SK-N-SH (cell line): ENCODE results near the gene CEP70. TPM values are rescaled to one million over a fixed set of nuclear protein-coding genes. Genes with fewer than 3 reads are reported as not detected.

Source experiments
- CTCF ChIA-PET: fragments of 300-600, 350-600 bp; formaldehyde crosslinking; extraction: SDS; loops from one replicate; lab custom pipeline; 2021; lab: Yijun Ruan, JAX
- POLR2A ChIA-PET: fragments of 350-600 bp; sonication (Branson Sonifier 250); formaldehyde crosslinking; extraction: SDS; loops from one replicate; lab custom pipeline; 2020; ENCODE audit warnings: antibody characterized with exemption, inconsistent platforms; lab: Yijun Ruan, JAX
- DNase-seq: peaks from one replicate; pipeline ENCODE4 v3.0.0; 2012
- H2AFZ ChIP-seq: fragments of 200-600 bp; sonication (generic); 2 replicates; pipeline ENCODE4 v1.8.1; 2016; ENCODE audit warnings: antibody characterized with exemption, mild to moderate bottlenecking, low read depth
- H3F3A ChIP-seq: fragments of 200-600 bp; sonication (generic); replicated peaks from 2 replicates; pipeline ENCODE3; 2016; ENCODE audit warnings: antibody characterized with exemption, mild to moderate bottlenecking; ENCODE audit not compliant: insufficient read depth
- H3K27ac ChIP-seq, 2 experiments: fragments of 200-500 bp in 1 of 2; fragments of 200-600 bp in 1 of 2; sonication (Bioruptor generic) in 1 of 2; sonication (generic), shearing (Covaris generic) in 1 of 2; 2 replicates each; pipeline versions ENCODE4 v1.5.1 to v1.6.1; 2014 to 2016; ENCODE audit warnings: low read depth in 2 of 2, inconsistent platforms in 1 of 2, low read length in 1 of 2, mild to moderate bottlenecking in 1 of 2, mixed read lengths in 1 of 2
- H3K27me3 ChIP-seq: fragments of 200-600 bp; sonication (generic), shearing (Covaris generic); 2 replicates; pipeline ENCODE4 v1.6.1; 2016; ENCODE audit warnings: mixed run types; ENCODE audit not compliant: insufficient read depth
- H3K36me3 ChIP-seq, 2 experiments: fragments of 200-500 bp in 1 of 2; fragments of 200-600 bp in 1 of 2; sonication (Bioruptor generic) in 1 of 2; sonication (generic) in 1 of 2; replicated peaks in 1 of 2; 2 replicates each; pipeline versions ENCODE3 to v1.5.1; 2014 to 2016; ENCODE audit warnings: low read length in 1 of 2, mild to moderate bottlenecking in 1 of 2; ENCODE audit not compliant: insufficient read depth in 2 of 2, control insufficient read depth in 1 of 2
- H3K4me1 ChIP-seq, 2 experiments: fragments of 200-500 bp in 1 of 2; fragments of 200-600 bp in 1 of 2; sonication (Bioruptor generic) in 1 of 2; sonication (generic), shearing (Covaris generic) in 1 of 2; 2 replicates each; pipeline versions ENCODE4 v1.5.1 to v1.6.1; 2014 to 2016; ENCODE audit warnings: low read depth in 1 of 2, low read length in 1 of 2, mixed run types in 1 of 2; ENCODE audit not compliant: insufficient read depth in 2 of 2, control insufficient read depth in 1 of 2
- H3K4me2 ChIP-seq: fragments of 200-600 bp; sonication (generic), shearing (Covaris generic); 2 replicates; pipeline ENCODE4 v1.6.1; 2017; ENCODE audit warnings: mixed run types
- H3K4me3 ChIP-seq, 2 experiments: fragments of 200-500 bp in 1 of 2; fragments of 200-600 bp in 1 of 2; sonication (Bioruptor generic) in 1 of 2; sonication (generic), shearing (Covaris generic) in 1 of 2; 2 replicates each; pipeline versions ENCODE4 v1.5.1 to v1.8.1; 2014 to 2016; ENCODE audit warnings: low read depth in 2 of 2, inconsistent platforms in 1 of 2, low read length in 1 of 2, mild to moderate bottlenecking in 1 of 2, mixed read lengths in 1 of 2, moderate library complexity in 1 of 2
- H3K79me2 ChIP-seq: fragments of 200-600 bp; sonication (generic); 2 replicates; pipeline ENCODE4 v1.8.1; 2017; ENCODE audit warnings: mild to moderate bottlenecking; ENCODE audit not compliant: insufficient read depth
- H3K9ac ChIP-seq: fragments of 200-600 bp; sonication (generic); 2 replicates; pipeline ENCODE4 v1.6.1; 2017; ENCODE audit warnings: mixed run types
- H3K9me2 ChIP-seq: fragments of 200-600 bp; sonication (generic); 2 replicates; pipeline ENCODE4 v1.6.1; 2017; ENCODE audit warnings: mixed run types
- H3K9me3 ChIP-seq: fragments of 200-600 bp; sonication (generic); 2 replicates; pipeline ENCODE4 v1.6.1; 2017; ENCODE audit warnings: mixed run types, mild to moderate bottlenecking, moderate library complexity
- H4K20me1 ChIP-seq: fragments of 200-600 bp; sonication (generic); 2 replicates; pipeline ENCODE4 v1.6.1; 2017; ENCODE audit warnings: mild to moderate bottlenecking, mixed run types; ENCODE audit not compliant: insufficient read depth
- CHD2 ChIP-seq: fragments of 150-350 bp; IDR thresholded peaks from 2 replicates; pipeline ENCODE4 v1.6.1; 2018; ENCODE audit warnings: low read length; ENCODE audit not compliant: partially characterized antibody
- ELF1 ChIP-seq: IDR thresholded peaks from 2 replicates; pipeline ENCODE4 v1.4.0; 2012
- EP300 ChIP-seq, 2 experiments: IDR thresholded peaks; 2 replicates each; pipeline versions ENCODE4 v1.4.0 to v1.6.1; 2012; ENCODE audit warnings: borderline replicate concordance in 1 of 2, low read depth in 1 of 2, low read length in 1 of 2
- EZH2phosphoT487 ChIP-seq: fragments of 200-600 bp; sonication (generic); IDR thresholded peaks from 2 replicates; pipeline ENCODE4 v1.6.1; 2017; ENCODE audit warnings: low read depth, mixed run types, mild to moderate bottlenecking, antibody characterized with exemption, moderate library complexity, borderline replicate concordance
- FOSL2 ChIP-seq: IDR thresholded peaks from 2 replicates; pipeline ENCODE4 v1.4.0; 2012; ENCODE audit warnings: low read depth, mild to moderate bottlenecking, moderate library complexity, borderline replicate concordance
- FOXJ3 ChIP-seq: sonication (generic); formaldehyde crosslinking; IDR thresholded peaks from 2 replicates; pipeline ENCODE4 v1.5.1; 2020; ENCODE audit warnings: mild to moderate bottlenecking, missing genetic modification reagents
- FOXM1 ChIP-seq: IDR thresholded peaks from 2 replicates; pipeline ENCODE4 v1.4.0; 2012; ENCODE audit warnings: low read depth, mild to moderate bottlenecking
- MEF2A ChIP-seq: IDR thresholded peaks from 2 replicates; pipeline ENCODE4 v1.4.0; 2012; ENCODE audit warnings: low read depth, borderline replicate concordance
- NRF1 ChIP-seq: IDR thresholded peaks from 2 replicates; pipeline ENCODE4 v1.6.1; 2012; ENCODE audit warnings: low read depth, mild to moderate bottlenecking, low read length
- PBX3 ChIP-seq: IDR thresholded peaks from 2 replicates; pipeline ENCODE4; 2012
- POLR2AphosphoS5 ChIP-seq: IDR thresholded peaks from 2 replicates; pipeline ENCODE4 v1.6.1; 2012; ENCODE audit warnings: low read depth, low read length
- RAD21 ChIP-seq: IDR thresholded peaks from 2 replicates; pipeline ENCODE4 v1.6.1; 2012; ENCODE audit warnings: mild to moderate bottlenecking, low read length
- REST ChIP-seq: IDR thresholded peaks from 2 replicates; pipeline ENCODE4 v1.6.1; 2012; ENCODE audit warnings: mild to moderate bottlenecking, low read depth, low read length, moderate library complexity
- RFX5 ChIP-seq: IDR thresholded peaks from 2 replicates; pipeline ENCODE4 v1.6.1; 2012; ENCODE audit warnings: mild to moderate bottlenecking, improper control_type of control experiment, low read length
- SIN3A ChIP-seq: IDR thresholded peaks from 2 replicates; pipeline ENCODE4 v1.6.1; 2012; ENCODE audit warnings: low read depth, mild to moderate bottlenecking, low read length, moderate library complexity, borderline replicate concordance
- TAF1 ChIP-seq: IDR thresholded peaks from 2 replicates; pipeline ENCODE4 v1.6.1; 2012; ENCODE audit warnings: low read depth, mild to moderate bottlenecking, low read length, moderate library complexity, borderline replicate concordance
- TCF12 ChIP-seq: IDR thresholded peaks from 2 replicates; pipeline ENCODE4 v1.4.0; 2012
- USF1 ChIP-seq: IDR thresholded peaks from 2 replicates; pipeline ENCODE4 v1.4.0; 2012; ENCODE audit warnings: low read depth, borderline replicate concordance
- USF2 ChIP-seq: fragments of 150-350 bp; IDR thresholded peaks from 2 replicates; pipeline ENCODE4 v1.6.1; 2017; ENCODE audit warnings: antibody characterized with exemption, low read length, low read depth, borderline replicate concordance
- ZBTB33 ChIP-seq: IDR thresholded peaks from 2 replicates; pipeline ENCODE4 v1.4.0; 2012; ENCODE audit warnings: low read depth, borderline replicate concordance
- WGBS: methylation state at CpG from one replicate; pipeline ENCODE4 v1.1.6; 2017; ENCODE audit warnings: low lambda C conversion rate; 5-methylcytosine and 5-hydroxymethylcytosine counted together
- polyA plus RNA-seq, 3 experiments: library from polyadenylated mRNA; depleted of rRNA; stranded (reverse); fragments of >200 nt; gene quantifications; 2 replicates each; pipeline ENCODE4 v1.2.3, GENCODE V29; 2012

The CEP70 gene
- polyA plus RNA-seq, 1 of the 3 experiments (the other 2 are of a cell fraction): 3.7 TPM

GRCh38 chr3:138560501-138560900 lies 33.6 kb downstream of the CEP70 start (continued):
- TF ChIP-seq ZBTB33 (no peak), ELF1 (no peak), CHD2 (no peak), SIN3A (no peak), RAD21 (no peak), EP300 (IDR thresholded peaks at IDR 0.05; ENCODE audit: borderline replicate concordance in 1 of 2, low read depth in 1 of 2, low read length in 1 of 2) (no peak), NRF1 (no peak), REST (no peak)

GRCh38 chr3:138559134-138559533 lies 34.9 kb downstream of the CEP70 start:
- Histone ChIP-seq H3K36me3 (peaks cover 0 to 4% of the 10 kb centered on the region in 2 experiments), H2AFZ (no peak overlapping the region), H3K27me3 (no peaks in the 10 kb centered on the region), H3F3A (no peaks in the 10 kb centered on the region), H3K4me2 (no peak overlapping the region), H3K4me1 (no peaks in the 10 kb centered on the region), H3K9ac (no peak overlapping the region), H3K27ac (no peak overlapping the region), H4K20me1 (no peaks in the 10 kb centered on the region), H3K9me2 (no peaks in the 10 kb centered on the region), H3K9me3 (0 out of 2 replicates have a peak, but pooled peaks cover 3% of the 10 kb centered on the region), H3K4me3 (no peak overlapping the region), H3K79me2 (no peaks in the 10 kb centered on the region)
- CTCF ChIA-PET: interaction anchor here (0.5 kb wide), 1 partner anchor 524 kb away, joined by 3 read pairs; no protein-coding TSS in a partner anchor
- no peak for DNase-seq
- POLR2A ChIA-PET: no interaction called here
- WGBS: 63% methylated on average over 4 of the region's 4 CpGs
- TF ChIP-seq PBX3: no peak
- TF ChIP-seq TCF12: no peak
- no peak for TF ChIP-seq EZH2phosphoT487
- TF ChIP-seq FOXJ3 (CRISPR knock-in tag): no peak
- no peak for TF ChIP-seq USF1
- no peak for TF ChIP-seq RFX5
- TF ChIP-seq FOXM1: no peak
- no peak for TF ChIP-seq MEF2A
- TF ChIP-seq FOSL2: no peak
- no peak for TF ChIP-seq POLR2AphosphoS5
- TF ChIP-seq REST: no peak
- TF ChIP-seq TAF1: no peak
- no peak for TF ChIP-seq USF2
